ENCODE results near the gene NPRL2. TPM values are rescaled to one million over a fixed set of nuclear protein-coding genes. Genes with fewer than 3 reads are reported as not detected.

Gene NPRL2
- total and polyA plus RNA-seq, 2 experiments from 2014 or later = 17.9 to 28.9 TPM

GRCh38 chr3:50351323-50351697 is 735 bp upstream of the NPRL2 start:
- Histone ChIP-seq H3K4me2 (ENCODE audit: unreplicated experiment) (peak overlapping the region; percentile 98), H4K20me1 (ENCODE audit: insufficient read depth) (no peaks in the 10 kb centered on the region), H3K9ac (peak overlapping the region; percentile 82), H3F3A (ENCODE audit: insufficient read depth) (0 out of 2 replicates have a peak, but pooled peaks cover 16% of the 10 kb centered on the region), H2AFZ (peak overlapping the region; percentile 93), H3K36me3 (ENCODE audit: low read depth) (peaks cover 7% of the 10 kb centered on the region; the same call in 1 of the 2 replicates), H3K4me1 (ENCODE audit: insufficient read depth) (peaks cover 29% of the 10 kb centered on the region), H3K9me2 (ENCODE audit: insufficient read depth) (no peaks in the 10 kb centered on the region), H3K79me2 (ENCODE audit: insufficient read depth) (peaks cover 68% of the 10 kb centered on the region), H3K27ac (peak overlapping the region; percentile 67; the same call in 1 of the 2 replicates), H3K4me3 (peak overlapping the region; percentile 90), H3K9me3 (ENCODE audit: low read depth) (no peaks in the 10 kb centered on the region), H3K27me3 (replicated peaks; ENCODE audit: insufficient read depth) (no peaks in the 10 kb centered on the region)
- 44 to 47% methylated on average over 11 of the region's 11 CpGs for WGBS, 2 experiments (ENCODE audit: low coverage in 1 of 2, low lambda C conversion rate in 2 of 2, missing lambda C conversion rate in 2 of 2)
- in situ Hi-C loops (cut with MboI) = no loop called here
- TF ChIP-seq EZH2 (IDR thresholded peaks at IDR 0.05; ENCODE audit: insufficient read depth, poor library complexity, severe bottlenecking) (no peak), EZH2phosphoT487 (IDR thresholded peaks at IDR 0.05; ENCODE audit: insufficient read depth, low read depth) (no peak)
- DNase-seq = no peak

DNA sequence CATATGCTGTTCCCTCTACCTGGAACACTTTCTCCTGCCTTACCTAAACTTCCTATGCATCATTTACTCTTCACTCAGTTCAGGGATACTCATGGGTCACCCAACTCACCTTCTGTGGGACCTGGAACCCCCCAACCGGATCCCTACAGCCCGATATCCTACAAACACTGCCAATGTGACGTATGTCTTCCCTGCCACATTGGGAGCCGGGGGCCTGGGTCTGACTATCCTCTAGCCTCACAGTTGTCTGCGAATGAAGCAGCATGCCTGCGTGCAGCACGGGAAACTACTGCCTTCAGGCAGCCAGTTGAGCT is 405 bp downstream of the NPRL2 start:
- Histone ChIP-seq H4K20me1 (ENCODE audit: insufficient read depth) (no peaks in the 10 kb centered on the region), H3F3A (ENCODE audit: insufficient read depth) (0 out of 2 replicates have a peak, but pooled peaks cover 17% of the 10 kb centered on the region), H3K9ac (peak overlapping the region; percentile 82), H3K4me1 (ENCODE audit: insufficient read depth) (peaks cover 20% of the 10 kb centered on the region), H3K36me3 (ENCODE audit: low read depth) (peaks cover 7% of the 10 kb centered on the region; the same call in 1 of the 2 replicates), H3K79me2 (ENCODE audit: insufficient read depth) (peaks cover 56% of the 10 kb centered on the region), H3K27me3 (replicated peaks; ENCODE audit: insufficient read depth) (no peaks in the 10 kb centered on the region), H3K4me2 (ENCODE audit: unreplicated experiment) (peak overlapping the region; percentile 98), H3K27ac (peak overlapping the region; percentile 67), H3K9me2 (ENCODE audit: insufficient read depth) (no peaks in the 10 kb centered on the region), H3K4me3 (peak overlapping the region; percentile 90), H3K9me3 (ENCODE audit: low read depth) (no peaks in the 10 kb centered on the region), H2AFZ (peak overlapping the region; percentile 93)
- TF ChIP-seq EZH2 (IDR thresholded peaks at IDR 0.05; ENCODE audit: insufficient read depth, poor library complexity, severe bottlenecking) = no peak
- no peak for TF ChIP-seq EZH2phosphoT487 (IDR thresholded peaks at IDR 0.05; ENCODE audit: insufficient read depth, low read depth)
- 2% methylated on average over 7 of the region's 7 CpGs for WGBS, 2 experiments (ENCODE audit: low coverage in 1 of 2, low lambda C conversion rate in 2 of 2, missing lambda C conversion rate in 2 of 2)
- in situ Hi-C loops (cut with MboI) = no loop called here
- DNase-seq = no peak

- peak; percentile 83 for DNase-seq
- 25 to 26% methylated on average over 14 of the region's 14 CpGs for WGBS, 2 experiments (ENCODE audit: low coverage in 1 of 2, low lambda C conversion rate in 2 of 2, missing lambda C conversion rate in 2 of 2)
- H3K27me3 ChIP-seq (replicated peaks; ENCODE audit: insufficient read depth) = no peaks in the 10 kb centered on the region
- H3K4me2 ChIP-seq (ENCODE audit: unreplicated experiment) = no peak overlapping the region
- H3K9me3 ChIP-seq (ENCODE audit: low read depth) = no peaks in the 10 kb centered on the region
- no peak overlapping the region for H2AFZ ChIP-seq
- 0 out of 2 replicates have a peak, but pooled peaks cover 6% of the 10 kb centered on the region for H3F3A ChIP-seq (ENCODE audit: insufficient read depth)
- H3K9ac ChIP-seq = no peak overlapping the region
- peaks cover 20% of the 10 kb centered on the region for H3K4me1 ChIP-seq (ENCODE audit: insufficient read depth)
- H3K9me2 ChIP-seq (ENCODE audit: insufficient read depth) = no peaks in the 10 kb centered on the region
- TF ChIP-seq EZH2phosphoT487 (IDR thresholded peaks at IDR 0.05; ENCODE audit: insufficient read depth, low read depth) = no peak
- TF ChIP-seq EZH2 (IDR thresholded peaks at IDR 0.05; ENCODE audit: insufficient read depth, poor library complexity, severe bottlenecking) = no peak
- H3K4me3 ChIP-seq = no peak overlapping the region
- H3K79me2 ChIP-seq (ENCODE audit: insufficient read depth) = peaks cover 29% of the 10 kb centered on the region
- no peaks in the 10 kb centered on the region for H4K20me1 ChIP-seq (ENCODE audit: insufficient read depth)
- H3K27ac ChIP-seq = peak overlapping the region; percentile 49; the same call in 1 of the 2 replicates
- in situ Hi-C loops (cut with MboI) = loop anchor here (10.0 kb wide), 1 partner anchor 188 kb away; no protein-coding TSS in a partner anchor
- H3K36me3 ChIP-seq (ENCODE audit: low read depth) = no peaks in the 10 kb centered on the region
Measured at GRCh38 chr3:50347187-50347813, 3.3 kb downstream of the NPRL2 start.

- Histone ChIP-seq H2AFZ (peak within 1 kb of the TSS; percentile 83), H3K36me3 (ENCODE audit: low read depth) (no peaks in the 10 kb centered on the region), H3K9me3 (ENCODE audit: low read depth) (no peaks in the 10 kb centered on the region), H3K4me1 (ENCODE audit: insufficient read depth) (peaks cover 11% of the 10 kb centered on the region; the same call in 1 of the 2 replicates), H3K9me2 (ENCODE audit: insufficient read depth) (no peaks in the 10 kb centered on the region), H3K27ac (no peak within 1 kb of the TSS), H3K9ac (peak within 1 kb of the TSS; percentile 55; the same call in 1 of the 2 replicates), H3K4me2 (ENCODE audit: unreplicated experiment) (peak within 1 kb of the TSS; percentile 100), H3F3A (ENCODE audit: insufficient read depth) (0 out of 2 replicates have a peak, but pooled peaks cover 6% of the 10 kb centered on the region), H3K79me2 (ENCODE audit: insufficient read depth) (peaks cover 16% of the 10 kb centered on the region), H3K4me3 (peak within 1 kb of the TSS; percentile 76), H3K27me3 (replicated peaks; ENCODE audit: insufficient read depth) (no peaks in the 10 kb centered on the region), H4K20me1 (ENCODE audit: insufficient read depth) (no peaks in the 10 kb centered on the region)
- in situ Hi-C loops (cut with MboI) = loop anchor here (10.0 kb wide), 1 partner anchor 189 kb away; no protein-coding TSS in a partner anchor
- peak; percentile 81 for DNase-seq
- no peak for TF ChIP-seq EZH2phosphoT487 (IDR thresholded peaks at IDR 0.05; ENCODE audit: insufficient read depth, low read depth)
- WGBS, 2 experiments (ENCODE audit: low coverage in 1 of 2, low lambda C conversion rate in 2 of 2, missing lambda C conversion rate in 2 of 2) = 8% methylated on average over 39 to 45 of the region's 45 CpGs
Measured at GRCh38 chr3:50345586-50346234, 4.9 kb downstream of the NPRL2 start, which contains the start of gene ZMYND10. Gene ZMYND10, minus strand, starts transcription at chr3:50345732. Its CDS starts 153 bp downstream, at chr3:50345579.
